RWPE2 (cell line): ENCODE results near the gene DMAC2L.
A peak's percentile ranks its signal among the peaks of the same experiment; 100 is the strongest.

Source experiments
- ATAC-seq: fragments of 200-7000 bp; cut with Tn5 transposase; 3 replicates; pipeline ENCODE4 v1.9.1; 2021; ENCODE audit warnings: low read depth
- DNase-seq: peaks from one replicate; pipeline ENCODE4 v3.0.0-alpha.2; 2020; ENCODE audit warnings: low spot score
- H3K27ac ChIP-seq: fragments of 450-650 bp; 2 replicates; pipeline ENCODE4 v1.5.1; 2017; ENCODE audit warnings: mild to moderate bottlenecking; ENCODE audit not compliant: poor library complexity, severe bottlenecking
- H3K27me3 ChIP-seq: fragments of 250-450 bp; sonication (Bioruptor Pico); 2 replicates; pipeline ENCODE4 v1.5.1; 2021; ENCODE audit warnings: mild to moderate bottlenecking, moderate library complexity; ENCODE audit not compliant: insufficient read depth, poor library complexity, severe bottlenecking
- H3K36me3 ChIP-seq: fragments of 250-450 bp; sonication (Bioruptor Pico); 2 replicates; pipeline ENCODE4 v1.5.1; 2020; ENCODE audit warnings: low read depth, mild to moderate bottlenecking, moderate library complexity
- H3K4me1 ChIP-seq: fragments of 250-450 bp; sonication (Bioruptor Pico); 2 replicates; pipeline ENCODE4 v1.5.1; 2021; ENCODE audit warnings: mild to moderate bottlenecking, moderate library complexity; ENCODE audit not compliant: insufficient read depth, poor library complexity, severe bottlenecking
- H3K4me3 ChIP-seq: fragments of 250-450 bp; sonication (Bioruptor Pico); 2 replicates; pipeline ENCODE4 v1.5.1; 2021; ENCODE audit warnings: mild to moderate bottlenecking, moderate library complexity; ENCODE audit not compliant: severe bottlenecking
- H3K9me3 ChIP-seq: fragments of 250-450 bp; sonication (Bioruptor Pico); 2 replicates; pipeline ENCODE4 v1.5.1; 2021; ENCODE audit warnings: mild to moderate bottlenecking, moderate library complexity; ENCODE audit not compliant: severe bottlenecking
- TF ChIP-seq, protein P1 (sequence below): fragments of 450-650 bp; IDR thresholded peaks from one replicate; pipeline ENCODE4 v1.5.1; 2017; ENCODE audit warnings: mild to moderate bottlenecking, moderate library complexity; ENCODE audit not compliant: poor library complexity, severe bottlenecking

The DMAC2L gene

DNA sequence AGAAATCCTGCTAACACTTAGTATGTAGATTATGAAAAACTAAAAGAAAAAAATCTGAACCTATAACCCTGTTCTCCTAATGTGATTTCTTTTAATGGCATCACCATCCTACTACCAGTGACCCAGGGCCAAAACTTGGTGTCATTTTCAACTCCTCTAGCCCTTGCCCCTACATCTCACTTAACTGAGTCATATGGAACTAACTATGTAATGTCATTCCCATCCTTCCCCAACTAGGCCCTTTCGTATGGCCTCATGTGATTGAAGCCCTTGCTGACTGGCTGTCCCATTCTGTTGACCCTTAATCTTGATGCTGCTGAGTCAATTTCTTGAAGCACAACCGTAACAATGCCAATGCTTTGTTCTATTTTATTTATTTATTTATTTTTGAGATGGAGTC lies 7.6 kb downstream of the DMAC2L start:
- H3K4me3 ChIP-seq = no peak overlapping the region
- H3K27me3 ChIP-seq = no peaks in the 10 kb centered on the region
- ATAC-seq (no peak), DNase-seq (no peak)
- H3K4me1 ChIP-seq = peaks cover 31% of the 10 kb centered on the region
- H3K36me3 ChIP-seq = peaks cover 22% of the 10 kb centered on the region
- TF ChIP-seq, protein P1, sequence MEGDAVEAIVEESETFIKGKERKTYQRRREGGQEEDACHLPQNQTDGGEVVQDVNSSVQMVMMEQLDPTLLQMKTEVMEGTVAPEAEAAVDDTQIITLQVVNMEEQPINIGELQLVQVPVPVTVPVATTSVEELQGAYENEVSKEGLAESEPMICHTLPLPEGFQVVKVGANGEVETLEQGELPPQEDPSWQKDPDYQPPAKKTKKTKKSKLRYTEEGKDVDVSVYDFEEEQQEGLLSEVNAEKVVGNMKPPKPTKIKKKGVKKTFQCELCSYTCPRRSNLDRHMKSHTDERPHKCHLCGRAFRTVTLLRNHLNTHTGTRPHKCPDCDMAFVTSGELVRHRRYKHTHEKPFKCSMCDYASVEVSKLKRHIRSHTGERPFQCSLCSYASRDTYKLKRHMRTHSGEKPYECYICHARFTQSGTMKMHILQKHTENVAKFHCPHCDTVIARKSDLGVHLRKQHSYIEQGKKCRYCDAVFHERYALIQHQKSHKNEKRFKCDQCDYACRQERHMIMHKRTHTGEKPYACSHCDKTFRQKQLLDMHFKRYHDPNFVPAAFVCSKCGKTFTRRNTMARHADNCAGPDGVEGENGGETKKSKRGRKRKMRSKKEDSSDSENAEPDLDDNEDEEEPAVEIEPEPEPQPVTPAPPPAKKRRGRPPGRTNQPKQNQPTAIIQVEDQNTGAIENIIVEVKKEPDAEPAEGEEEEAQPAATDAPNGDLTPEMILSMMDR = no peak
- H3K27ac ChIP-seq = peak overlapping the region; percentile 61
- H3K9me3 ChIP-seq = no peaks in the 10 kb centered on the region

GRCh38 chr14:50320283-50320682 lies 8.2 kb downstream of the DMAC2L start:
- Histone ChIP-seq H3K27ac (peak overlapping the region; percentile 61), H3K27me3 (no peaks in the 10 kb centered on the region), H3K4me3 (no peak overlapping the region), H3K9me3 (no peaks in the 10 kb centered on the region), H3K36me3 (peaks cover 27% of the 10 kb centered on the region), H3K4me1 (peaks cover 31% of the 10 kb centered on the region)
- no peak for DNase-seq
- TF ChIP-seq, protein P1 = no peak
- peak; percentile 61 for ATAC-seq

GRCh38 chr14:50321009-50321660 lies 9.0 kb downstream of the DMAC2L start:
- H3K4me3 ChIP-seq = no peak overlapping the region

DNA sequence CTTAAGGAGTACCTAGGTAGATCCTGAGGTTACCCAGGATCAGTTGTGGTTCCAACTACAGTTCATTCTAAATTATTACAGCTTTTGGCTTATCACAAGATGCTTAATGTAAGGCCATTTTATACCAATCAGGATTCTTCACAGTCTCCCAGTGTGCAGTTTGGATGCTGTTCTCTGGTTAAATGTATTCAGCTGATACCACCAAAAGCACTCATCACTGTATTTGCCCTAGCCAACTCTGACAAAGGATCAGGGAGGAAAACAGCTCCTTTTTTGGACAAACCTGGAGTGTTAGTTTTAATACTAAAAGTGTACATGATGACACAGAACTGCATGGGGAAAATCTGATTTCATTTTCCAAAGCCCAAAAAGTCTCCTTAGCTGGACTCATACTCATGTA lies 19.5 kb downstream of the DMAC2L start:
- TF ChIP-seq, protein P1 = no peak

More at GRCh38 chr14:50321009-50321660, 9.0 kb downstream of the DMAC2L start:
- peaks cover 31% of the 10 kb centered on the region for H3K4me1 ChIP-seq
- no peaks in the 10 kb centered on the region for H3K9me3 ChIP-seq
- TF ChIP-seq, protein P1 = peak; percentile 99
- H3K36me3 ChIP-seq = peaks cover 34% of the 10 kb centered on the region
- ATAC-seq (peak; percentile 88), DNase-seq (peak; percentile 80)
- H3K27me3 ChIP-seq = no peaks in the 10 kb centered on the region
- peak overlapping the region; percentile 61 for H3K27ac ChIP-seq

DNA sequence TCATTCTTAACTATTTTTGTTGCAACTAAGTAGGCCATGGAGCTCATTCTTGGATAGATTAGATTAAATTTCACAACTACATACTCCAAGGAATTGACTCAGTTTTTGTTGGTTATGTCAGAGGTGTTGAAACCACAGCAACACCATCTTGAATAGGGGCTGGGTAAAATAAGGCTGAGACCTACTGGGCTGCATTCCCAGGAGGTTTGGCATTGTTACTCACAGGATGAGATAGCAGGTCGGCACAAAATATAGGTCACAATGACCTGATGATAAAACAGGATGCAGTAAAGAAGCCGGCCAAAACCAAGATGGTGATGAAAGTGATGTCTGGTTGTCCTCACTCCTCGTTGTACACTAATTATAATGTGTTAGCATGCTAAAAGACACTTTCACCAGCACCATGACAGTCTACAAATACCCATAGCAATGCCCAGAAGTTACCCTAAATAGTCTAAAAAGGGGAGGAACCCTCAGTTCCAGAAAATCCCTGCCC lies 20.9 kb downstream of the DMAC2L start:
- Histone ChIP-seq H3K4me1 (peaks cover 10% of the 10 kb centered on the region), H3K27me3 (no peaks in the 10 kb centered on the region), H3K4me3 (no peak overlapping the region), H3K36me3 (peaks cover 18% of the 10 kb centered on the region; the same call in 1 of the 2 replicates), H3K9me3 (no peaks in the 10 kb centered on the region), H3K27ac (peak overlapping the region; percentile 12)
- ATAC-seq = peak; percentile 84
- no peak for DNase-seq
- TF ChIP-seq, protein P1 = no peak

More for the DNA sequence above, 19.5 kb downstream of the DMAC2L start:
- DNase-seq (no peak), ATAC-seq (no peak)
- no peak overlapping the region for H3K27ac ChIP-seq
- H3K9me3 ChIP-seq = no peaks in the 10 kb centered on the region
- no peak overlapping the region for H3K4me3 ChIP-seq
- no peaks in the 10 kb centered on the region for H3K27me3 ChIP-seq
- H3K36me3 ChIP-seq = peaks cover 24% of the 10 kb centered on the region
- H3K4me1 ChIP-seq = peaks cover 10% of the 10 kb centered on the region
